GM21737 (cell line): ENCODE measurements around the gene DCTN2.
"Not testable (repeated sequence)": the region's sequence is repeated elsewhere in the genome, so short reads cannot be mapped to it uniquely, and the experiment has no call there.

Experiments used
- ATAC-seq: cut with Tn5 transposase; IDR thresholded peaks from one replicate; pipeline ENCODE4 v1.9.1; 2021; ENCODE audit warnings: mild to moderate bottlenecking, moderate library complexity; ENCODE audit not compliant: unreplicated experiment

The DCTN2 gene

GRCh38 chr12:57517187-57517586 is 29.8 kb downstream of the DCTN2 start:
- no peak for ATAC-seq

DNA sequence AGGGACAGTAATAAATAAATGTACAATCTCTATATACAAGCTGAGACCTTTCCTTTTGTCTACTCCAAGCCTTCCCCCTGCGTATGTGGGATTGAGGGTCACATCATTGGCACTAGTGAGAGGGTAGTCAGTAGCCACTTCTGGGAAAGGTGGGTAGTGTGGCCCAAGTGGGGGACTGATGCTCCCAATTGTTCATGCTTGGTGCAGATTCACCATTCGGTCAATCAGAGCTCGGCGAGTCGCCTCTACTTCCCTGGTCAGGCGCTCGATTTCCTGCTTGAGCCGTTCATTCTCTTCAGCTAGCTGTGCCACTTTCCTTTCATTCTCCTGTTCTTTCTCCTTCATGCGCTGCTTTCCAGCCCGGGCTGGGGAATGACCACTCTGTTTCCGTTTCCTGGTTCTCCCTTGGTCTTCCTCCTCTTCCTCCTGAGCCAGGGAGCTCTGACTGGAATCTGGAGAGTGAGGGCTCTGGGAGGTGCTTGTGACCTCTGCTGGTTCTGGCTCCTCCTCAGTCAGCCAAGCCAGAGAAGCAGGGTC is 30.3 kb downstream of the DCTN2 start:
- no peak for ATAC-seq

- no peak for ATAC-seq
These were observed 31.0 kb downstream of the DCTN2 start for GRCh38 chr12:57515934-57516541.

DNA sequence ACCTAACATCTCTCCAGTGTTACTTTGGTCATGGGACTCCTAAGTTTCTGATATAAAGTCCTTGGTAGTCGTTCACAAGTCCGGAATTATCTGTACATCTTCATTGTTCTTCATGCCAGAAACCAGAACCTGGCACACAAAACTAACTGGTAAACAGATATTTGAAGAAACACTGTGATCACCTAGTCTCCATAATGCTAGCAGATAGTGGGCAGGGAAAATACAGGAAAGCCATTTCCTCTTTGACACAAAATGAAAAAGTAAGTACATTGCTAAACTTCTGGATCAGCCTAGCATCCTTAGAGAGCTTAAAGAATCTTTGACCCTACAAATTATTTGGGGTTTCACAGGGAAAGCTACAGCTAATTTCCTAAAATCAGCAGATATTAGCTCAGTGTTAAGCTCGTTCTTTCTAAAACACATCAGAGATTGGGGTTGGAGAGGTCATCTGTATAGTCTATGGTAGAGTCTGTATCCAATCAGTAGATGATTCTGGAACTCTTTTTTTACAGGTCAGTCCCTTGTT is 31.5 kb downstream of the DCTN2 start:
- no peak for ATAC-seq

GRCh38 chr12:57514720-57515407 is 32.1 kb downstream of the DCTN2 start:
- no peak for ATAC-seq

GRCh38 chr12:57514246-57514645 is 32.7 kb downstream of the DCTN2 start:
- not testable (repeated sequence) for ATAC-seq

DNA sequence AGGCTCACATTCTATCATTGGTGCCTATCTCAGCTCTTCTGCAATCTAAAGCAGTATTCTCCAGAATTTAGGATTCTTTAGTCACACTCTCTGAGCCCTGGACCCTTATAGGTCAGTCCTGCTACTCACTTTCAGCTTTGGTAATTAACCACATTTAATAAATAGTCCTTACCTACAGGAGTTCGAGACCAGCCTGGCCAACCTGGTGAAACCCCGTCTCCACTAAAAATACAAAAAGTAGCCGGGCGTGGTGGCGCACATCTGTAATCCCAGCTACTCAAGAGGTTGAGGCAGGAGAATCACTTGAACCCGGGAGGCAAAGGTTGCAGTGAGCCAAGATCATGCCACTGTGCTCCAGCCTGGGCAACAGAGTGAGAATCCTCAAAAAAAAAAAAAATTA is 33.3 kb downstream of the DCTN2 start:
- ATAC-seq: not testable (repeated sequence)

- ATAC-seq: no peak
These were observed 33.7 kb downstream of the DCTN2 start for GRCh38 chr12:57513266-57513665.

DNA sequence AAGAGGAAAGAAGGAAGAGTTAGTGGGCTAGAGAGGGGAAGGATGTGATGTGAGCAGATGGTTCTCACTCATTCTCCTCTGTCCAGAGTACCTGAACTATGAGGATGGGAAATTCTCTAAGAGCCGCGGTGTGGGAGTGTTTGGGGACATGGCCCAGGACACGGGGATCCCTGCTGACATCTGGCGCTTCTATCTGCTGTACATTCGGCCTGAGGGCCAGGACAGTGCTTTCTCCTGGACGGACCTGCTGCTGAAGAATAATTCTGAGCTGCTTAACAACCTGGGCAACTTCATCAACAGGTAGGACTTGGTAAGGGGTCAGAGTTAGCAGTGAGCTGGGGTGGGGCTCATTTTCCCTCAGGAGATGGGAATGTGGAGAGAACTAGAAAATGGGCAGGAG is 34.3 kb downstream of the DCTN2 start:
- ATAC-seq: no peak

DNA sequence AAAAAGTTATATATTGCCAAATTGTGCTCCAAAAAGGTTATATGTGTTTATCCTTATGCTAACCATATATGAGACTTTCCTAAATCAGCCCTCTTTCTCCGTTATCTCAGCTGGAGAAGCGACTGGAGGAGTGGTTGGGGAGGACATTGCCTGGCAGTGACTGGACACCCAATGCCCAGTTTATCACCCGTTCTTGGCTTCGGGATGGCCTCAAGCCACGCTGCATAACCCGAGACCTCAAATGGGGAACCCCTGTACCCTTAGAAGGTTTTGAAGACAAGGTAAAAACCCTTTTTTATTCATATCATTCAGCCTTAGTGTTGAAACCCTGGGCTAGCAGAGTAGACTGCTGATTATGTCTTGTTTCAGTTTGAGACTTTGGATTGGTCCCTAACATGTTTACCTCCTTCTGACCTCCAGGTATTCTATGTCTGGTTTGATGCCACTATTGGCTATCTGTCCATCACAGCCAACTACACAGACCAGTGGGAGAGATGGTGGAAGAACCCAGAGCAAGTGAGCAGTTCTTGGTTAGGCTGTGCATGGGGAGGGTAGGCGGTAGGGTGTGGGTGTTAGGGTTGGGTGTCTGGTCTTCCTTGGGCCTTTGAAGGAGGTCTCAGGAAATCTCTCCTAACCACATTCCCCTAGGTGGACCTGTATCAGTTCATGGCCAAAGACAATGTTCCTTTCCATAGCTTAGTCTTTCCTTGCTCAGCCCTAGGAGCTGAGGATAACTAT is 35.2 kb downstream of the DCTN2 start:
- ATAC-seq: no peak

DNA sequence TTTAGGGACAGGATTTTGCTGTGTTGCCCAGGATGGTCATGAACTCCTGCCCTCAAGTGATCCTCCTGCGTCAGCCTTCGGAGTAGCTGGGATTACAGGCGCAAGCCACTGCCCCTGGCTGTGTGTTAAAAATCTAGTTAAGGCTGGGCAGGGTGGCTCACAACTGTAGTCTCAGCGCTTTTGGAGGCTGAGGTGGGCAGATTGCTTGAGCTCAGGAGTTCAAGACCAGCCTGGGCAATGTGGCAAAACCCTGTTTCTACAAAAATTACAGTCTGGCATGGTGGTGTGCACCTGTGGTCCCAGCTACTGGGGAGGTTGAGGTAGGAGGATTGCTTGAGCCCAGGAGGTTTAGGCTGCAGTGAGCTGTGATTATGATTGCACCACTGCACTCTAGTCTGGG is 35.8 kb downstream of the DCTN2 start:
- ATAC-seq: no peak

DNA sequence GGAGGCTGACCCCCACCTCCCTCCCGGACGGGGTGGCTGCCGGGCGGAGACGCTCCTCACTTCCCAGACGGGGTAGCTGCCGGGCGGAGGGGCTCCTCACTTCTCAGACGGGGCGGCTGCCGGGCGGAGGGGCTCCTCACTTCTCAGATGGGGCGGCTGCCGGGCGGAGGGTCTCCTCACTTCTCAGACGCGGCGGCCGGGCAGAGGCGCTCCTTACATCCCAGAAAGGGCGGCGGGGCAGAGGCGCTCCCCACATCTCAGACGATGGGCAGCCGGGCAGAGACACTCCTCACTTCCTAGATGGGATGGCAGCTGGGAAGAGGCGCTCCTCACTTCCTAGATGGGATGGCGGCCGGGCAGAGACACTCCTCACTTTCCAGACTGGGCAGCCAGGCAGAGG is 39.2 kb downstream of the DCTN2 start:
- not testable (repeated sequence) for ATAC-seq

DNA sequence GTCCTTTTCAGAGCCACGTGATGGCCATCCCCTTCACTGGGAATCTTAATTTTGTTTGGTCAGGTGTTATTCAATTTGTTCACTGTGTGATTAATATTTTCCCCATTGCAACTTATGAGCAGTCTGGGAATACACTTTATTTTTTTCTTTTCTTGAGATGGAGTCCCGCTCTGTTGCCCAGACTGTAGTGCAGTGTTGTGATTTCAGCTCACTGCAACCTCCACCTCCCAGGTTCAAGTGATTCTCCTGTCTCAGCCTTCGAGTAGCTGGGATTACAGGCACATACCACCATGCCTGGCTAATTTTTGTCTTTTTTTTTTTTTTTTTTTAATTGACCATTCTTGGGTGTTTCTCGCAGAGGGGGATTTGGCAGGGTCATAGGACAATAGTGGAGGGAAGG is 40.5 kb downstream of the DCTN2 start:
- not testable (repeated sequence) for ATAC-seq

- ATAC-seq: not testable (repeated sequence)
These were observed 44.6 kb downstream of the DCTN2 start for GRCh38 chr12:57502311-57502969.

DNA sequence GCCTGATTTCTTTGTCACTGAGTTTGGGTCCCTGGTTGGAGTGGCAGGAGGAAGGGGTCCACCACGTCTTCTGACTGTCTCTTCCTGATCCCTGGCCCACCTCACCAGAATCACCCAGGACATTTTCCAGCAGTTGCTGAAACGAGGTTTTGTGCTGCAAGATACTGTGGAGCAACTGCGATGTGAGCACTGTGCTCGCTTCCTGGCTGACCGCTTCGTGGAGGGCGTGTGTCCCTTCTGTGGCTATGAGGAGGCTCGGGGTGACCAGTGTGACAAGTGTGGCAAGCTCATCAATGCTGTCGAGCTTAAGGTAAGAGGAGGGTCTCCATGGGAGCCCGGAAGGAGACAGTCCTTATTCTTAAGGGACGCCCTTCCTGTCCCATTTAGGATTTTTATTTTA is 46.8 kb downstream of the DCTN2 start:
- ATAC-seq: no peak

- ATAC-seq: no peak
These were observed 48.4 kb downstream of the DCTN2 start for GRCh38 chr12:57498571-57498970.

GRCh38 chr12:57498132-57498502 is 48.9 kb downstream of the DCTN2 start:
- no peak for ATAC-seq

DNA sequence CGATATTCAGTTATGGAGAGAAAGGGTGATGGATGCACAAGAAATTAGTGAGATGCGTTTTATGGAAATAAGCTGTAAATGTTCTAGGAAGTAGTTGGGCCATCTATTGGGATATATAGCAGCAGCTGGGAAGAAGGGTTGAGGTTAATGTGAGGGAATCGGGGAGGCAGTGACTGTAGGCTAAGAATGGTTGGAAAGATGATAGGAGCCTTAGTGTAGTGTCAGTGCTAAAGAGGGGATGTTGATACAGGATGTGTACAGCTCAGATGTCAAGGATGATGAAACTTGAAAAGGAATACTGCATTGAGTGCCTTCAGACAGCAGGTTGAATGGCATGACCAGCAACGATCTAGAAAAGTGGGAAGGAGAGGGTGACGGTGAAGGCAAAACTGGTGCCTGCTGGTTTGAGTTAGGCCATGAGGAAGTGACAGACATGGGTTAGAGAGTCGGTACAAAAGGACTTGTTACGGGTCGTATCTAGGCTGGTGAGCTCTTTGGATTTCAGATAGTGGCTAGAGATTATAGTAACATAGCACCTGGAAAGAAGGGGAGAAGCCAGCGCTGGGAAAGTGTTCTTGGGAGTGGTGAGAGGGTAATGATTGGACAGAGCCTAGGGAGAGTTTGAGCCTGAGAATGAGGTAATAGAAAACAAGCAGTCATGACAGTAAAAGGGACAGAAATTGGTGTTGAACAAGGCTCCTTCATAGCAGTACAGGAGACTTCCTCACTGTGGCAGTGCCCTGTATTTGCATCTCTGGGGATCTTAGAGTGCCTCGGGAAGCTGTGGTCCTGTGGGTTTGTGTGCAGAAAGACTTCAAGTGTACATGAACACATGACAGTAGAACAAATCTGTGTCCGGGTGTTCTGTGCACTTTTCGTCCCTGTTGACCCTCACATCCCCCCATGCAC is 49.5 kb downstream of the DCTN2 start:
- no peak for ATAC-seq

GRCh38 chr12:57496822-57497221 is 50.2 kb downstream of the DCTN2 start:
- ATAC-seq: no peak

GRCh38 chr12:57495051-57495701 is 51.8 kb downstream of the DCTN2 start:
- not testable (repeated sequence) for ATAC-seq
